Omental fat pad (tissue), 4 donors: ENCODE results near the gene FIZ1. TPM values are rescaled to one million over a fixed set of nuclear protein-coding genes. Genes with fewer than 3 reads are reported as not detected.

Experiments used
- ATAC-seq: fragments of 150-250 bp; one replicate; pipeline ENCODE4 v1.9.1; 2016; ENCODE audit warnings: mild to moderate bottlenecking, moderate library complexity; ENCODE audit not compliant: low FRiP score
- DNase-seq: peaks from one replicate; pipeline ENCODE4 v3.0.0-alpha.2; 2019; ENCODE audit warnings: low spot score
- CTCF ChIP-seq, 3 donors: fragments of 450-650 bp; IDR thresholded peaks; one replicate each; pipeline ENCODE4 v1.5.1; 2016 to 2017; ENCODE audit warnings: antibody characterized with exemption in 3 of 3, mild to moderate bottlenecking in 3 of 3, moderate library complexity in 2 of 3
- total RNA-seq, 4 donors: library from RNA; depleted of rRNA; stranded (reverse); fragments of >200 nt; gene quantifications; one replicate each; pipeline ENCODE4 v1.1.0, GENCODE V29; 2016

The FIZ1 gene
- total RNA-seq, 4 donors from 2014 or later, result 4.2 to 7.1 (median 5.0) TPM

DNA sequence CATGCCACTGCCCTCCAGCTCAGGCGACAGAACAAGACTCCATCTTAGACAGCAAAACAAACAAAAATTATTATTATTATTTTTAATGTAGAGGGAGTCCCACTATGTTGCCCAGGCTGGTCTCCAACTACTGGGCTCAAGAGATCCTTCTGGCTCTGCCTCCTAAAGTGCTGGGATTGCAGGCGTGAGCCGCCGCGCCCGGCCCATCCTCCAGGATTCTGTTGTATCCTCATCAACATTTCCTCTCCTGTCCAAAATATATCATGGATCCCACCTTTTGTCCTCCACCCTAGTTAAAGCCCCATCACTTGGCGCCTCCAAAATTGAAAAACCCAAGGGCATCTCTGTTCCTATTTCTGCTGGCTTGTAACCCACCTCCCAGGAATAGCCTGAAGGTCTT, 23.8 kb upstream of the FIZ1 start:
- ATAC-seq (no peak), DNase-seq (no peak)
- TF ChIP-seq CTCF (IDR thresholded peaks at IDR 0.05), result no peak

DNA sequence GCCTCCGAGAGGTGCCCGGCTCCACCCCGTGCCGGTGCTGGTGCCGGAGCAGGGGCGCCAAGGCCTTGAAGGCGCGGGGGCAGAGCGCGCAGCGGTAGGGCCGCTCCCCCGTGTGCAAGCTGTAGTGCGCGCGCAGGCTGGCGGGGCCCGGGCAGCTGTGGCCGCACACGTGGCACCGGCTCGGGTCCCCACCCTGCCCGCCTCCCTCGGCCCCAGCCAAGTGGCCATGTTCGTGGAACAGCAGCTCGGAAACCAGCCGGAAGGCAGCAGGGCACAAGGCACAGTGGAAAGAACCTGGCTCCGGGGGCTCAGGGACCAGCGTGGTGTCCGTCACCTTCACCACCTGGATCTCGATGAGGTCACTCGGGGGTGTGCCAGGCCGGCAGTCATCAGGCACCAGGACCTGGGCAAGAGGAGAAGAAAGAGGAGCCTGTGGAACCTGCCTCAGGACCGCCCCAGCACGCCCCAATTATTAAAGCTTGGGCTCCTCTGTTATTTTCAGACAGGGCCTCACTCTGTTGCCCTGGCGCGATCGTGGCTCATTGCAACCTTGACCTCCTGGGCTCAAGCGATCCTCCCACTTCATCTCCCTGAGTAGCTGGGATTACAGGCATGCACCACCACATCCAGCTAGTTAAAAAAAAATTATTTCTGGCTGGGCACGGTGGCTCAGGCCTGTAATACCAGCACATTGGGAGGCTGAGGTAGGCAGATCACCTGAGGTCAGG, 23.1 kb upstream of the FIZ1 start:
- DNase-seq (no peak), ATAC-seq (no peak)
- no peak for TF ChIP-seq CTCF (IDR thresholded peaks at IDR 0.05)

GRCh38 chr19:55621673-55622231, 22.4 kb upstream of the FIZ1 start:
- no peak for DNase-seq
- no peak for TF ChIP-seq CTCF (IDR thresholded peaks at IDR 0.05)
- ATAC-seq, result no peak

GRCh38 chr19:55621205-55621672, 21.9 kb upstream of the FIZ1 start:
- DNase-seq, result no peak
- no peak for ATAC-seq
- no peak for TF ChIP-seq CTCF (IDR thresholded peaks at IDR 0.05)

- ATAC-seq (no peak), DNase-seq (no peak)
- TF ChIP-seq CTCF (IDR thresholded peaks at IDR 0.05), result no peak
Measured at GRCh38 chr19:55620410-55621204, 21.3 kb upstream of the FIZ1 start.

DNA sequence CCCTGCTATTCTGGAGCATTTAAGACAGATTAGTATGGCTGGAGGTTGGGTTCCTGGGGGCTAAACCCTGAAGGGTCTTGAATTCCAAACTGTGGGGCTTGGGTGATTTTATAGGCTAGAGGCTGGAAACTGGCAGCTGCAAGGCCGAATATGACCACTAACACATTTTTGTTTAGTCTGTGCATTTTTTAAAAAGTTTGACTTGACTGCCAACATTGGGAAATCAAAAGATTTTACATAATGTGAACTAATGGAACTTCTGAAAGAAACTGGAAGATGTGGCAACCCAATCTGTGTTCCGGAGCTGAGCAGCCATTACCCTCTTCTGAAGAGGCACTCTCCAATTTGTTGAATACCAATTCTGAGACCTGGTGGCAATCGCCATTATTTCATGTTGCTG, 20.0 kb upstream of the FIZ1 start:
- no peak for ATAC-seq

More for the DNA sequence above, 20.0 kb upstream of the FIZ1 start:
- TF ChIP-seq CTCF (IDR thresholded peaks at IDR 0.05), result no peak
- DNase-seq, result no peak
